Activated naive CD4-positive, alpha-beta T cell treated with anti-CD3 and anti-CD28 coated beads, Interleukin-2, amount 50 U/mL, for 24 hours (primary cell): Measurements from ENCODE around the gene LOXL3.

Source experiments
- H3K27ac Mint-ChIP-seq: one replicate; pipeline ENCODE4 v1.8.0; 2021; ENCODE audit warnings: mild to moderate bottlenecking, mixed read lengths
- H3K27me3 Mint-ChIP-seq: one replicate; pipeline ENCODE4 v1.8.0; 2021; ENCODE audit warnings: mixed read lengths
- H3K36me3 Mint-ChIP-seq: one replicate; pipeline ENCODE4 v1.8.0; 2021; ENCODE audit warnings: mixed read lengths
- H3K4me1 Mint-ChIP-seq: one replicate; pipeline ENCODE4 v1.8.0; 2021; ENCODE audit warnings: mixed read lengths
- H3K4me3 Mint-ChIP-seq: one replicate; pipeline ENCODE4 v1.8.0; 2021; ENCODE audit warnings: mild to moderate bottlenecking, mixed read lengths
- H3K9me3 Mint-ChIP-seq: one replicate; pipeline ENCODE4 v1.8.0; 2021; ENCODE audit warnings: mixed read lengths

Gene LOXL3

DNA sequence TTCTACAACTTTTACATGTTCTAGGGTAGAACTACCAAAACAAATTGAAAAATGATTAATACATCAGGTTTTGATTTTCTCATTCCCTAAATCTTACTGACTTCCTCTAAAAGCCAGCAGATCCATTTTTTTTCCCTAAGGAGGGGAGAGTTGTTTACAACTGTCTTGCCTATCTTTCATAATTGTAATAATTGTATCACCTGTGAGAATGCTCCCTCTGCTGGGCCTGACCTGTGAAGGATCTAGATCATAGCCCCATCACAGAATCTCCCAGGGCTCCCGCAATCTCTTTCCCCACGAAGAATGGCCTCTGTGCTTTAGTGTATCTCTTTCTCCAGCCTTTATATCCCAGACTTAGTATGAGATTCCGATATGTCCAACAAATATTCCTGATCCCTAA is 9.1 kb downstream of the LOXL3 start:
- H3K36me3 Mint-ChIP-seq, result no peaks in the 10 kb centered on the region
- peaks cover 22% of the 10 kb centered on the region for H3K27me3 Mint-ChIP-seq
- H3K27ac Mint-ChIP-seq, result no peak overlapping the region
- H3K9me3 Mint-ChIP-seq, result no peaks in the 10 kb centered on the region
- H3K4me1 Mint-ChIP-seq, result peaks cover 7% of the 10 kb centered on the region
- H3K4me3 Mint-ChIP-seq, result no peak overlapping the region

GRCh38 chr2:74542978-74543377 is 10.8 kb downstream of the LOXL3 start:
- no peaks in the 10 kb centered on the region for H3K36me3 Mint-ChIP-seq
- H3K4me1 Mint-ChIP-seq, result peaks cover under 1% of the 10 kb centered on the region
- no peak overlapping the region for H3K4me3 Mint-ChIP-seq
- no peak overlapping the region for H3K27ac Mint-ChIP-seq
- peaks cover 18% of the 10 kb centered on the region for H3K27me3 Mint-ChIP-seq
- H3K9me3 Mint-ChIP-seq, result no peaks in the 10 kb centered on the region

DNA sequence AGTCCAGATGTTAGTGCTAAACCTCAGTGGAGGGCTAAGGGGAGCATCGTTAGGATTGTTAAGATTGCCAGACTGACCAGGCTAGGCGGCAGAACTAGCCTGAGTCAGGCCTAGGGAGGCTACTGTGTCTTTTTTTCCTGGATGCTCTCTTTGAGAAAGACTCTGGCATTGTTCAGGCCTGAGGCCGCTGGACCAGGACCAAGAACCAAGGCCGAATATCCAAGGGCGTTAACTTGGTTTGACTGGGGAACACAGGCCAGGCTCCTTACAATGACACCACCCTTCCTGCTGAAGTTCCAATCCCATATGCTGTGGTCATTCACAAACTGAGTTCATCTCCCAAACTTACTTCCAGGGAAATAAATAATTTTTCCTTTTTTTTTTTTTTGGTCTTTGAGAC is 13.5 kb downstream of the LOXL3 start:
- H3K27ac Mint-ChIP-seq, result no peak overlapping the region
- peaks cover 10% of the 10 kb centered on the region for H3K27me3 Mint-ChIP-seq

DNA sequence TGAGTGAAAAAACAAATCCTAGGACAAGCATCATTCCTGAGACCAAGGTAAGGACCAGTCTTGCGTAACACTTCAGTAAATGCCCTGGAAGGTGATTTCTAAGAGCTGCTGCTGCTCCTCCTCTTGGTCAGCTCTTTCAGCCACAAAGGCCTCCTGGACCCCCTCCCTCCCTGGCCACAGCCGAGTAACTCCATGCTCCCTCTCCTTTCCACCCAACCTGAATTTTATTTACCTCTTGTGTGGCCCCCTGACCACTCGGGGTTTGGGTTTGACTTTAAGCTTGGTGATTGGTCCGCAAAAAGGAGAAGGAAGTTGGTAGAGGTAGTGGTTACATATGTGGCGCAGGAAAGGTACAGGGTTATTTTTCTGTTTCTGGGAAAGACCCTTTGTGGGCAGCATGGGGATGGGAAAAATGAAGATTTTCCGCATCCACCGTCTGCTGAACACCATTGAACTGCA is 14.8 kb downstream of the LOXL3 start:
- Mint-ChIP-seq H3K4me1 (no peaks in the 10 kb centered on the region), H3K27me3 (peaks cover 10% of the 10 kb centered on the region), H3K36me3 (no peaks in the 10 kb centered on the region), H3K27ac (no peak overlapping the region), H3K9me3 (no peaks in the 10 kb centered on the region), H3K4me3 (no peak overlapping the region)

More for the DNA sequence above, 13.5 kb downstream of the LOXL3 start:
- no peak overlapping the region for H3K4me3 Mint-ChIP-seq
- H3K4me1 Mint-ChIP-seq, result no peaks in the 10 kb centered on the region
- no peaks in the 10 kb centered on the region for H3K9me3 Mint-ChIP-seq
- H3K36me3 Mint-ChIP-seq, result no peaks in the 10 kb centered on the region

- peaks cover 5% of the 10 kb centered on the region for H3K27me3 Mint-ChIP-seq
- H3K27ac Mint-ChIP-seq, result no peak overlapping the region
- peaks cover 4% of the 10 kb centered on the region for H3K4me1 Mint-ChIP-seq
- H3K9me3 Mint-ChIP-seq, result no peaks in the 10 kb centered on the region
- H3K4me3 Mint-ChIP-seq, result no peak overlapping the region
- H3K36me3 Mint-ChIP-seq, result peaks cover 6% of the 10 kb centered on the region
Measured at GRCh38 chr2:74537140-74537539, 16.6 kb downstream of the LOXL3 start.

GRCh38 chr2:74536166-74536950 is 17.4 kb downstream of the LOXL3 start:
- Mint-ChIP-seq H3K36me3 (peaks cover 8% of the 10 kb centered on the region), H3K4me3 (no peak overlapping the region), H3K4me1 (peaks cover 10% of the 10 kb centered on the region), H3K27me3 (peaks cover 5% of the 10 kb centered on the region), H3K9me3 (no peaks in the 10 kb centered on the region), H3K27ac (no peak overlapping the region)

DNA sequence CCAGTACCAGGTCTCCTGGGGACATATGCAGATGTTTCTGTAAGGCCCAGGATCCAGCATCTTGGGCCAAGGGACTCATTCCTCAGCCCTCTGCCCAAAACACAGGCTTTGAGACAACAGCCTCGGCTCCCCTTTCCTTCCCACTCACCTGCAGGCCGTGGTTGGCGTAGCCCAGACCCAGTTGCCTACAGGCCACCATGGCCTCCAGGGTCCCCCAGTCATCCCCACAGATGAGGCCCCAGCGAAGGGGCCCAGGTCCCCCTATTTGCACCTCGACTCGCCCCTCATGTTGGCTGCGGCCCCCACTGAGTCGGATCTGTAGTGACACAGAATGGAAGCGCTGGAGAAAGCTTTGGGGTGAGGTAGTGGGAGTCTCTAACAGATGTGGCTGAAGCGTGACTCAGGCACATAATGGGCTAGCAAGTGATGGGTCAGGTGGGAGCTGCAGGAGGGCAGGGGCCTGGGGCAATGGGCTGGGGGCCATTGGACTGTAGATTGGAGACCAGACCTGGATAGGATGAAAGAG is 18.2 kb downstream of the LOXL3 start:
- H3K36me3 Mint-ChIP-seq, result peaks cover 12% of the 10 kb centered on the region
- H3K4me1 Mint-ChIP-seq, result peaks cover 18% of the 10 kb centered on the region
- no peak overlapping the region for H3K4me3 Mint-ChIP-seq
- H3K27ac Mint-ChIP-seq, result no peak overlapping the region
- peaks cover 5% of the 10 kb centered on the region for H3K27me3 Mint-ChIP-seq
- H3K9me3 Mint-ChIP-seq, result no peaks in the 10 kb centered on the region

DNA sequence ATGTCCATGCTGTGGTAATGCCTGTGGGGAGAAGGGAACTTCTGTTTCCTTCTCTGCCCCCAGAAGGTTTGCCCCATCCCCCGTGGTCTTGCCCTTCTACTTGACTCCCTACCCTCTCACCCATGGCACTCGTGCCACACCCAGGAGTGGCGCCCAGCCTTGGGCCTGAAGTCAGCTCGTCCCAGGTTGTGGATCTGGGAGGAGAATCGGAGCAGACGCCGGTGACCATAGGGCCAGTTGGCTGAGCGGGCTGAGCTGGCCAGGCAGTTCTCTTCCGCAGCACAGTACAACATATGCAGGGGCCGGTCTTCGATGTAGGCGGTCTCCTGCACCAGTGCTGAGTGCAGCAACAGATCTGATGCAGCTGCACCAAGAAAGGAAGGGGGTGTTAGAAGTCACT is 19.3 kb downstream of the LOXL3 start:
- no peak overlapping the region for H3K27ac Mint-ChIP-seq
- H3K4me3 Mint-ChIP-seq, result no peak overlapping the region
- peaks cover 4% of the 10 kb centered on the region for H3K27me3 Mint-ChIP-seq
- no peaks in the 10 kb centered on the region for H3K9me3 Mint-ChIP-seq
- H3K4me1 Mint-ChIP-seq, result peaks cover 18% of the 10 kb centered on the region
- H3K36me3 Mint-ChIP-seq, result peaks cover 12% of the 10 kb centered on the region

DNA sequence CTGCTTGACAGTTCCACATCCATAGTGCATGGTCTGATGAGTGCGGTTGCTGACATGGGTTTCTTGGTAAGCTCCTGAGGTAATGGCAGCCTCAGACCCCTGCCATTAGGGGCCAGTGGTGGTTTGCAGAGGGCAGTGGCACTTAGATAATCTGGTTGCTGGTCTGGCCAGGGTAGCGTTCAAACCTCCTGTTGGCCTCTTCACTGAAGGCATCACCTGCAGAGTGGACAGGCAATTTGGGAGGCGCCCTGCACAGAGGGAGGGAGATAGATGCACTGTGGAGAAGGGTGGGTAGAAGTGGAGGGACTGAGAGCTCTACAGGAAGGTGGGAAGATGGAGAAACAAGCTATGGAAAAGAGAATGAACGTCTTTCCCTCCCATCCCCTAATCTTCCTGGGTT is 20.3 kb downstream of the LOXL3 start:
- Mint-ChIP-seq H3K4me3 (no peak overlapping the region), H3K4me1 (peaks cover 18% of the 10 kb centered on the region), H3K36me3 (peaks cover 12% of the 10 kb centered on the region), H3K27me3 (no peaks in the 10 kb centered on the region), H3K9me3 (no peaks in the 10 kb centered on the region), H3K27ac (no peak overlapping the region)

DNA sequence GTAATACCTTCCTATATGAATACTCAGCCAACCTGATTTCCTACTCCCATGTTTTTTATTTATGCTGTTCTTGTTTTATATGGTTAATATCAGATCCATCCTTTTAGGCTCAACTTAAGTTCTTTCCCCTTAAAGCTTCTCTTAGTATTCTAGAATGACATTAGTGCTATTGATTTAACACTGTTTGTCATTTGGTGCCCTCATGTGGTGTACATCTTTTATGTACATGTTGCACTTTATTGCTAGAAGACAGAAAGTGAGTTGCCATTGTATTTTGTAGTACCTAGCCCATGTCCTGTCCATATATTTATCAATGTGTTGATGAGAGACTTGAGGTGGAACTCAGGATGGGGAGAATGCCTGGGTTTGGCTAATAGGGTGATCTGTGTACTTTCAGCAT is 21.5 kb downstream of the LOXL3 start:
- H3K27ac Mint-ChIP-seq, result peak overlapping the region; percentile 74
- no peaks in the 10 kb centered on the region for H3K9me3 Mint-ChIP-seq
- H3K36me3 Mint-ChIP-seq, result peaks cover 22% of the 10 kb centered on the region
- H3K4me1 Mint-ChIP-seq, result peaks cover 29% of the 10 kb centered on the region
- no peaks in the 10 kb centered on the region for H3K27me3 Mint-ChIP-seq
- H3K4me3 Mint-ChIP-seq, result peak overlapping the region; percentile 78

GRCh38 chr2:74531666-74532065 is 22.1 kb downstream of the LOXL3 start:
- H3K4me3 Mint-ChIP-seq, result peak overlapping the region; percentile 78
- H3K36me3 Mint-ChIP-seq, result peaks cover 27% of the 10 kb centered on the region
- no peaks in the 10 kb centered on the region for H3K27me3 Mint-ChIP-seq
- peaks cover 30% of the 10 kb centered on the region for H3K4me1 Mint-ChIP-seq
- H3K9me3 Mint-ChIP-seq, result no peaks in the 10 kb centered on the region
- no peak overlapping the region for H3K27ac Mint-ChIP-seq

DNA sequence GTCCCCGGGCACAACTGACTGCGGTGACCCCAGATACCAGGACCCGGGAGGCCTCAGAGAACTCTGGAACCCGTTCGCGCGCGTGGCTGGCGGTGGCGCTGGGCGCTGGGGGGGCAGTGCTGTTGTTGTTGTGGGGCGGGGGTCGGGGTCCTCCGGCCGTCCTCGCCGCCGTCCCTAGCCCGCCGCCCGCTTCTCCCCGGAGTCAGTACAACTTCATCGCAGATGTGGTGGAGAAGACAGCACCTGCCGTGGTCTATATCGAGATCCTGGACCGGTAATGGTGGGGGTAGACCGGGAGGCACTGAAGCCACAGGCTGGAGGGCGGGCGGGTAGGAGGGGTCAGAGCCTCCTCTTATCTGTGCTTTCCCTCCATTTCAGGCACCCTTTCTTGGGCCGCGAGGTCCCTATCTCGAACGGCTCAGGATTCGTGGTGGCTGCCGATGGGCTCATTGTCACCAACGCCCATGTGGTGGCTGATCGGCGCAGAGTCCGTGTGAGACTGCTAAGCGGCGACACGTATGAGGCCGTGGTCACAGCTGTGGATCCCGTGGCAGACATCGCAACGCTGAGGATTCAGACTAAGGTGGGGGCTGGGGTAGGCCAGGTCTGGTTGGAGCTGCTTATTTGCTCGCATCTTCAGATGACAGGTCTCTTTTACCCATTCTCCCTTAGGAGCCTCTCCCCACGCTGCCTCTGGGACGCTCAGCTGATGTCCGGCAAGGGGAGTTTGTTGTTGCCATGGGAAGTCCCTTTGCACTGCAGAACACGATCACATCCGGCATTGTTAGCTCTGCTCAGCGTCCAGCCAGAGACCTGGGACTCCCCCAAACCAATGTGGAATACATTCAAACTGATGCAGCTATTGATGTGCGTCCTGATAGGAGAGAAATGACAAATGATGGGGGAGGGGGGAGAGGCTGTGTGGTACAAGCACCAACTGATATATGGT is 23.2 kb downstream of the LOXL3 start:
- H3K36me3 Mint-ChIP-seq, result peaks cover 36% of the 10 kb centered on the region
- no peaks in the 10 kb centered on the region for H3K9me3 Mint-ChIP-seq
- H3K27ac Mint-ChIP-seq, result peak overlapping the region; percentile 57
- H3K27me3 Mint-ChIP-seq, result no peaks in the 10 kb centered on the region
- peak overlapping the region; percentile 90 for H3K4me3 Mint-ChIP-seq
- peaks cover 36% of the 10 kb centered on the region for H3K4me1 Mint-ChIP-seq

DNA sequence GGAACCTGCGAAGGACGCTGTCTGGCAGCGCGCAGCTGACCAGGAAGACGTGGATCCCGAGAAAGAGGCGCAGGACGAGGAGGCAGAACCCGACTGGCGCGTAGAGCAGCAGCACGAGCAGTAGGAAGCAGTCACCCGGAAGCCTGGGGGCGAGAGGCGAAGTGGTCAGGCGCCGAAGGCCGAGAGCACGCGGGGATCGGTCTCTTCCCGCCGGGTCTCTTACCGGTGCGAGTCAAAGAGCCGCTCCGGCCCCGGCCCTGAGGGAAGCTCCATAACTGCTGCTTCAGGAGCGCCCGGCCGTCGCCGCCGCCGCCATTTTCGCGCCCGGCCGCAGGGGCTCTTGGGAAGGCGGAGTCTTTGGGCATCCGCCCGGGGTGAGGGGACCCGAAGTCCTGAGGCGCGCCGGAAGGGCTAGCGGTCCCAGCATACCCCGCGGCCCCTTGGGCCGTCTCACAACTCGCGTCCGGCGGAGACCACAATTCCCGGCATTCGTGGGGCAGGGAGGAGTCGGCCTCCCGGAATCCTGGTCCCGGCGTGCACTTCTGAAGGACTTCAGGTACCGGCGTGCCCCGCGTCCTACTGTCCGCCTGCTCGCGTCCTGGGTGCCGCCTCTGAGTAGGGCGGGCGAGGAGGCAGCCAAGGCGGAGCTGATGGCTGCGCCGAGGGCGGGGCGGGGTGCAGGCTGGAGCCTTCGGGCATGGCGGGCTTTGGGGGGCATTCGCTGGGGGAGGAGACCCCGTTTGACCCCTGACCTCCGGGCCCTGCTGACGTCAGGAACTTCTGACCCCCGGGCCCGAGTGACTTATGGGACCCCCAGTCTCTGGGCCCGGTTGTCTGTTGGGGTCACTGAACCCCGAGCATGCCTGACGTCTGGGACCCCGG is 24.1 kb downstream of the LOXL3 start, which contains the start of the genes AUP1 and HTRA2:
AUP1 (minus strand) TSS at position 350 of the 882 bp plus-strand sequence; CDS start at position 273, 77 bp downstream.
HTRA2 (plus strand) TSS at position 577 of the 882 bp plus-strand sequence; CDS start at position 651, 74 bp downstream.
- Mint-ChIP-seq H3K36me3 (peaks cover 37% of the 10 kb centered on the region), H3K9me3 (no peaks in the 10 kb centered on the region), H3K27ac (peak within 1 kb of the TSS; percentile 94), H3K4me1 (peaks cover 36% of the 10 kb centered on the region), H3K4me3 (peak within 1 kb of the TSS; percentile 90), H3K27me3 (no peaks in the 10 kb centered on the region)

DNA sequence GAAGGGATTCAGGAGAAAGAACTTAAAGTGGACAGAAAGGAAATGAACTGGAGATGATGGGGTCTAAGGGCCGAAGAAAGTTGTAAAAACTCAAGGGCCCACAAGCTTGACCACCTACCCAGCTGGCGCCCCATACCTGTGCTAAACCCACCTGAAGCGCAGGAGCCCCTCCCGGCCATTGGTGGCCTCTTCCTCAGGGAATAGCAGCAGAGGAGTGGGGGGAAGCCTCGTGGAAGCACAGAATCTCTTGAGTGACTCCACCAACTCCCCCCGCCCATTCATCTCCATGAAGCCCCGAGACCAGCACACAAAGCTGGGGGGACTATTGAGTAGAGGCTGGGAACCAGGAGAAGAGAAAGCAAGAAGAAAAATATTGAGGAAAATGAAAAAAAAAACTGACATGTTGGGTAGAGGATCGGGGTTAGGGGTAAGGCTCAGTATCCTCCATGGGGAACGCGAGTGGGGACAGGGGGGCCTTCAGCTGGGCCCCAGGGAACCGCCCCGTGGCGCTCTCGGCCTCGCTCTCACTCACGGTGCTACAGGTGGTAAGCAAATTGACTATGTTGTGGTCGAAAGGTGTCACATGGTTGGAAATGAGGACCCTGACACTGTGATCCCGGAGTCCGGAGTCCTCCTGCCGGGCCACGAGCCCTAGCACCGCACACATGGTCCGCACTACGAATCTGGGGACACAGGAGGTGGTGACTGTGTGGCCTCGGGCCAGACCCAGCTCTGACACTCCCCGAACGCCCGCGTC is 25.0 kb downstream of the LOXL3 start:
- no peaks in the 10 kb centered on the region for H3K9me3 Mint-ChIP-seq
- H3K36me3 Mint-ChIP-seq, result peaks cover 37% of the 10 kb centered on the region
- H3K4me1 Mint-ChIP-seq, result peaks cover 36% of the 10 kb centered on the region
- H3K27ac Mint-ChIP-seq, result peak overlapping the region; percentile 94
- H3K4me3 Mint-ChIP-seq, result peak overlapping the region; percentile 90
- H3K27me3 Mint-ChIP-seq, result no peaks in the 10 kb centered on the region
